MCF 10A (cell line): ENCODE measurements around the gene LHX1. TPM values are rescaled to one million over a fixed set of nuclear protein-coding genes. Genes with fewer than 3 reads are reported as not detected.

Source experiments
- BruUV-seq: library from RNA; stranded (reverse); fragments of 400-500 nt; replicated peaks from 2 replicates; lab custom pipeline; 2021; lab: Mats Ljungman, UMichigan
- CTCF ChIA-PET: fragments of 300-600 bp; sonication (Branson Sonifier 250); formaldehyde crosslinking; extraction: SDS; loops from one replicate; lab custom pipeline; 2021; ENCODE audit warnings: antibody characterized with exemption, inconsistent platforms; lab: Yijun Ruan, JAX
- POLR2A ChIA-PET: fragments of 300-600, 350-650 bp; sonication (Branson Sonifier 250); formaldehyde crosslinking; extraction: SDS; loops from one replicate; lab custom pipeline; 2020; ENCODE audit warnings: antibody characterized with exemption, inconsistent platforms; lab: Yijun Ruan, JAX
- DNase-seq: peaks from one replicate; pipeline ENCODE4 v3.0.0-alpha.2; 2018; ENCODE audit not compliant: unreplicated experiment
- H3K27ac Mint-ChIP-seq: one replicate; pipeline ENCODE4 v1.8.0; 2022; ENCODE audit warnings: mild to moderate bottlenecking, low read depth, mixed read lengths; ENCODE audit not compliant: unreplicated experiment
- H3K27me3 Mint-ChIP-seq: one replicate; pipeline ENCODE4 v1.8.0; 2022; ENCODE audit warnings: mixed read lengths; ENCODE audit not compliant: insufficient read depth, unreplicated experiment
- H3K36me3 Mint-ChIP-seq: one replicate; pipeline ENCODE4 v1.8.0; 2022; ENCODE audit warnings: mild to moderate bottlenecking, moderate library complexity, mixed read lengths; ENCODE audit not compliant: insufficient read depth, unreplicated experiment
- H3K4me1 Mint-ChIP-seq: one replicate; pipeline ENCODE4 v1.8.0; 2022; ENCODE audit warnings: mixed read lengths; ENCODE audit not compliant: insufficient read depth, unreplicated experiment
- H3K4me3 Mint-ChIP-seq: one replicate; pipeline ENCODE4 v1.8.0; 2022; ENCODE audit warnings: mild to moderate bottlenecking, moderate library complexity, mixed read lengths; ENCODE audit not compliant: unreplicated experiment
- H3K9me3 Mint-ChIP-seq: one replicate; pipeline ENCODE4 v1.8.0; 2022; ENCODE audit warnings: mixed read lengths; ENCODE audit not compliant: unreplicated experiment
- CTCF ChIP-seq: fragments of 200-600 bp; IDR thresholded peaks from one replicate; pipeline ENCODE4 v1.8.0; 2022; ENCODE audit warnings: antibody characterized with exemption, mild to moderate bottlenecking; ENCODE audit not compliant: unreplicated experiment
- intact Hi-C: fragments of 100-400 bp; cut with micrococcal nuclease; formaldehyde crosslinking; loops from 2 replicates; pipeline ENCODE4 v1.14.1; 2022
- total RNA-seq: library from RNA; stranded (reverse); gene quantifications from 2 replicates; pipeline ENCODE4 v1.2.3, GENCODE V29; 2022

LHX1 gene
- total RNA-seq, 1 experiment from 2014 or later = not detected

DNA sequence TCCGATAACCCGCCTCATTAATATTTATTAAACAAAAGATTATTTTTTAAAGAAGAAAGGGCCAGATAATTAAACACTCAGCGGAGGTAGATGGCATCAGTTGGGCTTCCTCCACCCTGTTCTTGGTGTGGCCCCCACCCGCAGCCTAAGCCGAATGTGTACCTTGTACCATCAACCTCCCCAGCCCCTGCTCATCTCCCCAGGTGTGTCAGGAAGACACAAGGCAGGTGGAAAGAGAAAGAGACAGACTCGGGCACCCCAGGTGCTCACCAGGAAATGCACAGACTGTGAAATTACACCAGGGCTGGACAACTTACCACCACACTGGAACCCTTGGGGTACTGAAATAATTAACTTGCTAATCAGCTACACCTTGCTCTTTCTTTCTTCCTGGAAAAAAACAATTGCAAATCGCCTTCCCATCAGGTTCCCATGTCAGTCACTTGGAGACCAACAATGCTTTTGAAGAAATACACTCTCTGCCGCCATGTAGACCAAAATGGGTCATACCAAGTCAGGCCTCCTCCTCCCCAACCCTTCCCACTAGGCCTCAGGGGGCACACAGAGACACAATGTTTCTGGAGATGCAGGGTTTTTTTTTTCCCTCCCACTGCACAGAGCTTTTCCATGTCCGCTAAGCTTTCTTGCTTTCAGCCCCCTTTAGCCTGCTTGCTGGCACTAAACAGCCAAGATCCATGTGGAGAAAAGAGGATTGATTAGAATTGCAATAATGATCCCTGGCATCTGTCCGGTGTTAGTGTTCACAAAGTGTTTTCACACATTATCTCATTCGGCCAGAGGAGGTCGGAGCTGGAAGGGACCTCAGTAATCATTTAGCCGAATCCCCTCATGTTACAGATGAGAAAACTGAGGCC lies 8.6 kb upstream of the LHX1 start:
- no TSS peak for BruUV-seq
- TF ChIP-seq CTCF = no peak
- Mint-ChIP-seq H3K4me3 (no peak overlapping the region), H3K4me1 (peaks cover 18% of the 10 kb centered on the region), H3K9me3 (no peaks in the 10 kb centered on the region), H3K27ac (no peak overlapping the region), H3K27me3 (peaks cover 11% of the 10 kb centered on the region), H3K36me3 (no peaks in the 10 kb centered on the region)
- POLR2A ChIA-PET = interaction anchor here (0.7 kb wide), 1 partner anchor 14 kb away, joined by 3 read pairs; no protein-coding TSS in a partner anchor
- intact Hi-C loops = no loop called here
- CTCF ChIA-PET = interaction anchor here (0.6 to 0.7 kb wide), 3 partner anchors 18 to 813 kb away, joined by 3 to 5 read pairs (median 4); no protein-coding TSS in a partner anchor
- no peak for DNase-seq

DNA sequence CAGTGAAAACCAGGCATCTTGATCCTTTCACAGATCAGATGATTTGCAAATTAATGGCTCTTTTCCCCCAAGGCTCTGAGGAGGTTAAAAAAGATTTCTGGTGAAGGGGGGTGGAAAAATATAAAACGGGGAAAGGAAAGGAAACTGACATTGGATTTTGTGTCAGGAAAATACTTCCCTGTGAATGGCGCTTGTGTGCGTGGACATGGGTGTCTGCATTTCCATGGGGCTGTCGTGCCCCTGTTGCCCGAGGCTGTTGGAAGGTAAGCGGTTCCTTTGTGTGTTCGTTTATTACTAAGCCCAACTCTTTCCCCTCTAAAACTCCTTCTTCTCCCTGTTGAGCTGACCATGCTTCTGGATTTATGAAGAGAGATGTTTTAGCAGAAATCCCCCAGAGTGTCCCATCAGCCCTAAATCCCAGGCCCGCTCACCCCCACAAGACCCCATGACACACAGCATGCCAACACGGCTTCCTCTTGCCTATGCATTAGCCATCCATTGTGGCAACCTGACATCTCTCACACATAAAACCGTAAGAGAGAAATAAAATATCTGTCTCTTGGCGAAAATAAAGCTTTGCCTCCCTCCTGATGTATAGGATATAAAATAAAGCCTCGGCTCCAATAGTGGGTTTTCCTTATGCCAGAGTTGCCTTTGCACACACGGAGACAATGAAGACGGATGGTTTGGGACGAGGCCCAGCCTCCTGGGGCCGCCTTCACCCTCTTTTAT lies 7.3 kb upstream of the LHX1 start:
- intact Hi-C loops = no loop called here
- ChIA-PET CTCF (no interaction called here), POLR2A (interaction anchor here (0.6 to 0.7 kb wide), 3 partner anchors 16 to 1063 kb away, joined by 3 read pairs; no protein-coding TSS in a partner anchor)
- H3K27ac Mint-ChIP-seq = no peak overlapping the region
- no TSS peak for BruUV-seq
- no peak for DNase-seq
- no peaks in the 10 kb centered on the region for H3K36me3 Mint-ChIP-seq
- no peak overlapping the region for H3K4me3 Mint-ChIP-seq
- peaks cover 12% of the 10 kb centered on the region for H3K4me1 Mint-ChIP-seq
- H3K27me3 Mint-ChIP-seq = peaks cover 11% of the 10 kb centered on the region
- H3K9me3 Mint-ChIP-seq = no peaks in the 10 kb centered on the region
- no peak for TF ChIP-seq CTCF

GRCh38 chr17:36930583-36930900 lies 6.7 kb upstream of the LHX1 start:
- DNase-seq = no peak
- peaks cover 12% of the 10 kb centered on the region for H3K4me1 Mint-ChIP-seq
- intact Hi-C loops = no loop called here
- no peak for TF ChIP-seq CTCF
- BruUV-seq = no TSS peak
- peaks cover 11% of the 10 kb centered on the region for H3K27me3 Mint-ChIP-seq
- H3K36me3 Mint-ChIP-seq = no peaks in the 10 kb centered on the region
- POLR2A ChIA-PET = interaction anchor here (0.6 to 0.7 kb wide), 2 partner anchors 23 to 1063 kb away, joined by 3 read pairs; no protein-coding TSS in a partner anchor
- no peaks in the 10 kb centered on the region for H3K9me3 Mint-ChIP-seq
- CTCF ChIA-PET = no interaction called here
- no peak overlapping the region for H3K27ac Mint-ChIP-seq
- H3K4me3 Mint-ChIP-seq = no peak overlapping the region

GRCh38 chr17:36931096-36931696 lies 6.1 kb upstream of the LHX1 start:
- intact Hi-C loops = no loop called here
- Mint-ChIP-seq H3K36me3 (no peaks in the 10 kb centered on the region), H3K27me3 (peaks cover 11% of the 10 kb centered on the region), H3K4me3 (no peak overlapping the region), H3K27ac (no peak overlapping the region), H3K4me1 (peaks cover 18% of the 10 kb centered on the region), H3K9me3 (no peaks in the 10 kb centered on the region)
- ChIA-PET POLR2A (no interaction called here), CTCF (no interaction called here)
- no TSS peak for BruUV-seq
- no peak for TF ChIP-seq CTCF
- no peak for DNase-seq
